Purkinje cell (primary cell): ENCODE results near the gene BAZ1B. TPM values are rescaled to one million over a fixed set of nuclear protein-coding genes. Genes with fewer than 3 reads are reported as not detected.

Source experiments
- polyA plus RNA-seq: library from polyadenylated mRNA; unstranded; fragments of >200 nt; fragmentation: Nextera tagmentation; gene quantifications from 2 replicates; pipeline ENCODE4 v1.2.1, GENCODE V29; 2014

The BAZ1B gene, protein sequence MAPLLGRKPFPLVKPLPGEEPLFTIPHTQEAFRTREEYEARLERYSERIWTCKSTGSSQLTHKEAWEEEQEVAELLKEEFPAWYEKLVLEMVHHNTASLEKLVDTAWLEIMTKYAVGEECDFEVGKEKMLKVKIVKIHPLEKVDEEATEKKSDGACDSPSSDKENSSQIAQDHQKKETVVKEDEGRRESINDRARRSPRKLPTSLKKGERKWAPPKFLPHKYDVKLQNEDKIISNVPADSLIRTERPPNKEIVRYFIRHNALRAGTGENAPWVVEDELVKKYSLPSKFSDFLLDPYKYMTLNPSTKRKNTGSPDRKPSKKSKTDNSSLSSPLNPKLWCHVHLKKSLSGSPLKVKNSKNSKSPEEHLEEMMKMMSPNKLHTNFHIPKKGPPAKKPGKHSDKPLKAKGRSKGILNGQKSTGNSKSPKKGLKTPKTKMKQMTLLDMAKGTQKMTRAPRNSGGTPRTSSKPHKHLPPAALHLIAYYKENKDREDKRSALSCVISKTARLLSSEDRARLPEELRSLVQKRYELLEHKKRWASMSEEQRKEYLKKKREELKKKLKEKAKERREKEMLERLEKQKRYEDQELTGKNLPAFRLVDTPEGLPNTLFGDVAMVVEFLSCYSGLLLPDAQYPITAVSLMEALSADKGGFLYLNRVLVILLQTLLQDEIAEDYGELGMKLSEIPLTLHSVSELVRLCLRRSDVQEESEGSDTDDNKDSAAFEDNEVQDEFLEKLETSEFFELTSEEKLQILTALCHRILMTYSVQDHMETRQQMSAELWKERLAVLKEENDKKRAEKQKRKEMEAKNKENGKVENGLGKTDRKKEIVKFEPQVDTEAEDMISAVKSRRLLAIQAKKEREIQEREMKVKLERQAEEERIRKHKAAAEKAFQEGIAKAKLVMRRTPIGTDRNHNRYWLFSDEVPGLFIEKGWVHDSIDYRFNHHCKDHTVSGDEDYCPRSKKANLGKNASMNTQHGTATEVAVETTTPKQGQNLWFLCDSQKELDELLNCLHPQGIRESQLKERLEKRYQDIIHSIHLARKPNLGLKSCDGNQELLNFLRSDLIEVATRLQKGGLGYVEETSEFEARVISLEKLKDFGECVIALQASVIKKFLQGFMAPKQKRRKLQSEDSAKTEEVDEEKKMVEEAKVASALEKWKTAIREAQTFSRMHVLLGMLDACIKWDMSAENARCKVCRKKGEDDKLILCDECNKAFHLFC (N-terminal part only)
- 8.4 and 10.1 TPM in 2 replicates for polyA plus RNA-seq

DNA sequence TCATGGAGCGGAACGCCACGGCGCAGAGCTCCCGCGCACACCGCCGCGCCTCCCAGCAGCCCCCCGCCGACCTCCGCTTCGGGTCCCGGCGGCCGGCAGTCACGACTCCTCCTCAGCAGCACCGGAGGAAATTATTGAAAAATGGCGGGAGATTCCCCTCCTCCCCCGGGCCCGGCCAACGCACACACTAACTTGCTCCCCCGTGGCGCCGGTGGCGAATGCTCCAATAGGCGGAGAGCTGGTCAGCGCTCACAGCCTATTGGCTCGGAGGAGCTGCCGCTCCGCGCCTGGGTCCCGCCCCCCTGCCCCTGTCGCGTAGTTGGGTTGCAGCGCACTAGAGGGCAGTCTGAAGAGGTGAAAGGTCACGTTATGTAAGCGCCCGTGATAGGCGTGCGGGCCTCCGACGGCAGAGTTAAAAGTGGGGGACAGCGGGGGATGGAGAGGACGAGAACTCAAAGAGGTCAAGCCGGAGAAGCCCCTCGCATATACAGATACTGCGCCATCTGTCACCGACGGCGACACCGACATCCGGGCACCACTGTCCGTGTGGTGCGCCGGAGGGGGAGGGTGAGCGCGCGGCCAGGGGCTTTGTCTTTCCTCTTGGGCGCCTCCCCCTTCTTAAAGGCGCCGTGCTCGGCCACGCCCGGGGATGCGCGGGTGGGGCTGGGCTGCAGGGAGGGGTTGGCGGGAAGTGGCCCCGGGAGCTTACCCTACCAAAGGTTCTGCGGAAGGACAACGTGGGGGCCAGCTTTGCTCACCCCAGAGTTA, at the start of gene BAZ1B:
Gene BAZ1B, minus strand, starts transcription at position 189 of the 768 bp plus-strand sequence. CDS start 360 bp downstream, outside the sequence.

GRCh38 chr7:73557397-73558257, 35.5 kb upstream of the BAZ1B start, which contains the start of gene BCL7B:
Gene BCL7B, minus strand, starts transcription at chr7:73557690. Its CDS starts 112 bp downstream, at chr7:73557578.

Other genes starting within 250 kb of the BAZ1B start
- gene NSUN5, start 213.5 kb downstream of the BAZ1B start, polyA plus RNA-seq = 2.3 and 2.5 TPM in 2 replicates
- not detected in 2 replicates for gene TRIM50, start 194.2 kb downstream of the BAZ1B start, polyA plus RNA-seq
- not detected in 2 replicates for gene FKBP6, start 194.1 kb downstream of the BAZ1B start, polyA plus RNA-seq
- not detected in 2 replicates for gene FZD9, start 88.5 kb downstream of the BAZ1B start, polyA plus RNA-seq
- 13.1 and 16.4 TPM in 2 replicates for gene BCL7B, start 35.4 kb upstream of the BAZ1B start, polyA plus RNA-seq
- gene TBL2, start 56.3 kb upstream of the BAZ1B start, polyA plus RNA-seq = 5.2 and 6.2 TPM in 2 replicates
- gene MLXIPL, start 102.2 kb upstream of the BAZ1B start, polyA plus RNA-seq = 1.4 TPM in 1 of 2 replicates, not detected in the other
- gene VPS37D, start 145.5 kb upstream of the BAZ1B start, polyA plus RNA-seq = not detected in 2 replicates
- 1.9 and 2.0 TPM in 2 replicates for gene DNAJC30, start 161.2 kb upstream of the BAZ1B start, polyA plus RNA-seq
- gene BUD23, start 161.3 kb upstream of the BAZ1B start, polyA plus RNA-seq = 60.8 and 63.6 TPM in 2 replicates
- 0.49 and 21.7 TPM in 2 replicates for gene STX1A, start 197.4 kb upstream of the BAZ1B start, polyA plus RNA-seq
- 3.1 and 6.1 TPM in 2 replicates for gene ABHD11, start 216.5 kb upstream of the BAZ1B start, polyA plus RNA-seq
- gene CLDN3, start 248.0 kb upstream of the BAZ1B start, polyA plus RNA-seq = not detected in 2 replicates